Muscle of arm (tissue), 12 donors: ENCODE results near the gene ZNF219. TPM values are rescaled to one million over a fixed set of nuclear protein-coding genes. Genes with fewer than 3 reads are reported as not detected.
"Not testable (repeated sequence)": the region's sequence is repeated elsewhere in the genome, so short reads cannot be mapped to it uniquely, and the experiment has no call there.

ENCODE experiments used
- DNase-seq: peaks from one replicate; pipeline ENCODE4 v3.0.0-alpha.2; 2013
- polyA plus RNA-seq, 12 donors: library from polyadenylated mRNA; unstranded; fragments of 120-200 nt; gene quantifications; one replicate each; pipeline ENCODE4 v1.2.1, GENCODE V29; 2013; ENCODE audit not compliant: insufficient read length in 12 of 12

Gene ZNF219
- polyA plus RNA-seq, 12 donors = 11.1 to 32.5 (median 14.7) TPM; not detected in 1

DNA sequence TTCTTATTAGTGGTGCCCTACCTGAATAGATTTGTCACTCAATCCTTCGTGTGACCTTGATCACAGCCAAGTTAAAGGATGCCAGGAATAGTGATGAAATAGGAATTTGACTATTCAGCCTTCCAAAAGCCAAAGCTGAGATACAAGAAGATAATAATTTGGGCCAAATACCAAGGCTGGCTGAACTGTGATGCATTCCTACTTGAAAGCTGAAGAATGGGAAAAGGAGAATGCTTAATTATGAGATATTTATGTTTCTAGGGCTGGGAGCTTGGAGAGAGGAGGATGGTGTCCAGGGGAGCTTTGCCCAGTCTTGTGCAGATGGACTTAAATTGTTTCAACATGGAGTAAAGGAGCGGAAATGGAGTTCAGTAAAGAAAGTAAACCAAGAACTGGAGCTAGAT, 51.1 kb downstream of the ZNF219 start:
- no peak for DNase-seq

DNA sequence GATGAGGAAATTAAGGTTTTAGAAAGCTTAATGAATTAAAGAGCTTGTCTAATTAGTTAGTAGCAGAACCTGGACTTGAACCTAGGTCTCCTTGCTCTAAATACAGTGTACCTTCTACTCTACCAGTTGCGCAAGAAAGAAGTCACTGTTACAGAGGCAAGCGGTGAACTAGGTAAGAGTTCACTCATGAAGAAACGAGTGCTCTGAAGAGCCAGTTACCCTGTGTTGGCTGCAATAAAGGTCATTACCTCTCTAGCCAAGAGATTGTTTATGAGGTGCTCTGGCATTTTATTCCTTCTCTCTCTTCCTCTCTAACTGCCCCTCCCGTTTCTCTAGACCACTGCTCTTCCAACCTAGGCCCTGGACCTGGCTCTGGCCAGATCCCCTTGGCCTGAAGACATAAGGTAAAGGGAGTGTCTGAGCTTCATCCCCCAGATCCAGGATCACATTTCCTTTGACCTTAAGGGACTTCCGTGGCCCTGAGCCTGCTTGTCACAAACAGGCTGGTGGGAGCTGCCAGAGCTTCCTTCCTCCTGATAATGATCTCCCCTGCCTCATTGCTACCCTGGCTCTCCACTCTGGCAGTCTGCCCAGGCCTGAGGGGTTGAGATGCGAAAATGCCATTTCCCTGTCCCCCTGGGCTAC, 54.4 kb downstream of the ZNF219 start:
- DNase-seq = no peak

DNA sequence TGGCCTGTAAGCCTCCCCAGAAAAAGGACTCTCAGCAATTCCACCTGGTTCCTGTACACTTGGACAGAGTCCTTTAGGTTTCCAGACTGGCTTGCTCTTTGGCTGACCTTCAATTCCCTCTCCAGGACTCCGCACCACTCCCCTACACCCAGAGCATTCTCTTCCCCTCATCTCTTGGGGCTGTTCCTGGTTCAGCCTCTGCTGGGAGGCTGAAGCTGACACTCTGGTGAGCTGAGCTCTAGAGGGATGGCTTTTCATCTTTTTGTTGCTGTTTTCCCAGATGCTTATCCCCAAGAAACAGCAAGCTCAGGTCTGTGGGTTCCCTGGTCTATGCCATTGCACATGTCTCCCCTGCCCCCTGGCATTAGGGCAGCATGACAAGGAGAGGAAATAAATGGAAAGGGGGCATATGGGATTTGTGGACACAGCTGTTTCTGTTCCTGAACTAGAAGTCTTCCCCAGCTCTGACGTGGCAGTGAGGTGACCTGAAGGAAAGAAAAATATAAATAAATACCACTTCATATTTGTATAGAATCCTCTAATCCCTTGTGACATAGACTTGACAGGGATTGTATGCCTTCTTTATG, 55.0 kb downstream of the ZNF219 start:
- no peak for DNase-seq

DNA sequence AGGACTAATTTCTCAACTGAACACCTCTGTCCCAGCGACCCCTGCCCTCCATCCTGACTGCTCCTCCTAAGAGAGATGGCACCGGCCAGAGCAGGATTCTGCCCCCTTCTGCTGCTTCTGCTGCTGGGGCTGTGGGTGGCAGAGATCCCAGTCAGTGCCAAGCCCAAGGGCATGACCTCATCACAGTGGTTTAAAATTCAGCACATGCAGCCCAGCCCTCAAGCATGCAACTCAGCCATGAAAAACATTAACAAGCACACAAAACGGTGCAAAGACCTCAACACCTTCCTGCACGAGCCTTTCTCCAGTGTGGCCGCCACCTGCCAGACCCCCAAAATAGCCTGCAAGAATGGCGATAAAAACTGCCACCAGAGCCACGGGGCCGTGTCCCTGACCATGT, 55.5 kb downstream of the ZNF219 start:
- DNase-seq = no peak

DNA sequence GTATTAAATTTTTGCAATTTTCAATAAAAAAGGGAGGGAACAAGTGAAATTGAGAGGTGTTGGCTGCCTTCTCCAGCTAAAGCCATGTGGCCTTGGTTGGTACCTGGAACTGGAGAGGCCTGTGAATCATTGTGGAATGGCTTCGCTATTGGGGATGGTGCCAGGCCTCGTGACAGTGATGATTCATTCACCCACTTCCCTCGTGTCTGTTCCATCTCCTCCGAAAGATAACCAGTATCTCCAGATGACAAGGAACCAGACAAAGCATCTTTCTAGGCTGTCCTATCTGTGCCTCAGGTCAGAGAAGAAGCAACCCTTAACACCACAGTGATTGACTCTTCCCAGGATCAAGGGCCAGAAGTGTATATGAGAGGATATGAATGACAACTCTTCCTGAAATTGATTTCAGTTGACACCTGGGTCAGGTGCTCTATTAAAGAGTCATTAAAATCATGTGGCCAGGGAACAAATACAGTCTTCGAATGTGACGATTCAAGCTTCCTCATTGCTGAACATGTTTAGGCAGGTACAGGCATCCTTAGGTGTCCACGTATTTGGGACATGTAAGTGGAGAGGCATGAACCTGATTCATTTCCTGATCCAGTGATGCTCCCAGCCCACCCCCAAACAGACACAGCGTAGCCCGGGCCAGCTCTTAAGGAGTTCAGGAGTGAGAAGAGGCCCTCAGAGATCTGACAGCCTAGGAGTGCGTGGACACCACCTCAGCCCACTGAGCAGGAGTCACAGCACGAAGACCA, 56.6 kb downstream of the ZNF219 start, which contains the start of gene RNASE7:
TSS of gene RNASE7 (plus strand) at position 687 of the 758 bp plus-strand sequence. CDS start 631 bp downstream, outside the sequence.
- DNase-seq = no peak

DNA sequence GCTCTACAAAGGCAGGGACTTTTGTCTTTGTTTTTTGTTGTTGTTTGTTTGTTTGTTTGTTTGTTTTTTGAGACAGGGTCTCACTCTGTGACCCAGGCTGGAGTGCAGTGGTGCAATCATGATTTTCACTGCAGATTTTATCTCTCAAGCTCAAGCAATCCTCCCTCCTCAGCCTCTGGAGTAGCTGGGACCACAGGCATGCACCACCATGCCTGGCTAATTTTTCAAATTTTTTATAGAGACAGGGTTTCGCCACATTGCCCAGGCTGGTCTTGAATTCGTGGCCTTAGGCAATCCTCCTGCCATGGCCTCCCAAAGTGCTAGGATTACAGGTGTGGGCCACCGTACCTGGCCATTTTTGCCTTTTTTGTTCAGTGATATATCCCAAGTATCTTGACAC, 57.5 kb downstream of the ZNF219 start:
- DNase-seq = not testable (repeated sequence)

DNA sequence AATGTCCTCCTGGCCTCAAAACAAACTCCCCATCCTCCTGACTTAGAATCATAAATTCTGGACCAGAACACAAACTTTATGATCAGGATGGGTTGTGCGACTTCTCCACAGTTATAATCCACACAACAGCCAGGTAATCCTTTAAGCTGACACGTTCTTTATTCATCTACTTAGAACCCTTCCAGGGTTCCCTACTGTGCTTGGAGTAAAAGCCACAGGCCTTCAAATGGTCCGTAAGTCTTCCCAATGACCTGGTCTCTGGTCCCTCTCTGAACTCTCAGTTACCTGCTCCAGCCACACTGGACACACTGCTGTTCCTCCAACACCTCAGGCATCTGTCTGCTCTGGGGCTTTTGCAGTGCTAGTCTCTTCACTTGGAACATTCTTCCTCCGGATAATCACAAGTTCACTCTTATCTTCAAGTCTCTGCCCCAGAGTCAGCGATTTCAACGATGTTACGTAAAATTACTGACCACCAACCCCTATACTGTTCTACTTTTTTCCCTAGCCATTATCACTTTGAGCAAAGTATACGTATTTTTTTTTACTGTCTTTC, 58.0 kb downstream of the ZNF219 start:
- no peak for DNase-seq

Other genes with a start within 250 kb of the ZNF219 start
- 1 to 10 TPM in 1 of 12 donors, under 1 TPM in 2, not detected in 9; 0.30 to 6.1 (median 0.63) TPM for gene RNASE3, start 207.3 kb downstream of the ZNF219 start, polyA plus RNA-seq
- 10 to 100 TPM in 1 of 12 donors, 1 to 10 TPM in 1, under 1 TPM in 7, not detected in 3; 0.40 to 13.3 (median 0.72) TPM for gene RNASE2, start 143.2 kb downstream of the ZNF219 start, polyA plus RNA-seq
- gene METTL17, start 108.7 kb downstream of the ZNF219 start, polyA plus RNA-seq = 10 to 100 TPM in 11 of 12 donors, not detected in 1; 41.2 to 84.2 (median 63.5) TPM
- gene SLC39A2, start 99.4 kb downstream of the ZNF219 start, polyA plus RNA-seq = 1 to 10 TPM in 2 of 12 donors, under 1 TPM in 2, not detected in 8; 0.15 to 1.6 (median 0.81) TPM
- gene NDRG2, start 73.6 kb downstream of the ZNF219 start, polyA plus RNA-seq = 100 to 1,000 TPM in 11 of 12 donors, not detected in 1; 110 to 226 (median 185) TPM
- gene TPPP2, start 68.4 kb downstream of the ZNF219 start, polyA plus RNA-seq = under 1 TPM in 10 of 12 donors, not detected in 2; 0.34 to 0.78 (median 0.59) TPM
- under 1 TPM in 6 of 12 donors, not detected in 6; 0.14 to 0.31 (median 0.24) TPM for gene RNASE13, start 63.8 kb downstream of the ZNF219 start, polyA plus RNA-seq
- under 1 TPM in 5 of 12 donors, not detected in 7; 0.11 to 0.40 (median 0.16) TPM for gene RNASE7, start 56.3 kb downstream of the ZNF219 start, polyA plus RNA-seq
- gene RNASE8, start 40.8 kb downstream of the ZNF219 start, polyA plus RNA-seq = not detected
- 100 to 1,000 TPM in 1 of 12 donors, 10 to 100 TPM in 11; 52.3 to 196 (median 66.0) TPM for gene ARHGEF40, start 28.4 kb downstream of the ZNF219 start, polyA plus RNA-seq
- under 1 TPM in 10 of 12 donors, not detected in 2; 0.27 to 0.82 (median 0.52) TPM for gene TMEM253, start 2.4 kb upstream of the ZNF219 start, polyA plus RNA-seq
- gene OR5AU1, start 57.4 kb upstream of the ZNF219 start, polyA plus RNA-seq = under 1 TPM in 2 of 12 donors, not detected in 10; 0.03 to 0.05 TPM
- 100 to 1,000 TPM in 11 of 12 donors, not detected in 1; 385 to 728 (median 453) TPM for gene HNRNPC, start 170.8 kb upstream of the ZNF219 start, polyA plus RNA-seq
- under 1 TPM in 10 of 12 donors, not detected in 2; 0.26 to 0.86 (median 0.50) TPM for gene RPGRIP1, start 181.4 kb upstream of the ZNF219 start, polyA plus RNA-seq